ENCODE measurements around the gene NKAP.
"Not testable (repeated sequence)": the region's sequence is repeated elsewhere in the genome, so short reads cannot be mapped to it uniquely, and the experiment has no call there.

Gene NKAP

GRCh38 chrX:119935215-119935874 is 8.2 kb downstream of the NKAP start:
- no peak for DNase-seq

- not testable (repeated sequence) for DNase-seq
Measured at GRCh38 chrX:119922391-119922790, 21.2 kb downstream of the NKAP start.

GRCh38 chrX:119919835-119920585 is 23.5 kb downstream of the NKAP start:
- DNase-seq, result no peak

DNA sequence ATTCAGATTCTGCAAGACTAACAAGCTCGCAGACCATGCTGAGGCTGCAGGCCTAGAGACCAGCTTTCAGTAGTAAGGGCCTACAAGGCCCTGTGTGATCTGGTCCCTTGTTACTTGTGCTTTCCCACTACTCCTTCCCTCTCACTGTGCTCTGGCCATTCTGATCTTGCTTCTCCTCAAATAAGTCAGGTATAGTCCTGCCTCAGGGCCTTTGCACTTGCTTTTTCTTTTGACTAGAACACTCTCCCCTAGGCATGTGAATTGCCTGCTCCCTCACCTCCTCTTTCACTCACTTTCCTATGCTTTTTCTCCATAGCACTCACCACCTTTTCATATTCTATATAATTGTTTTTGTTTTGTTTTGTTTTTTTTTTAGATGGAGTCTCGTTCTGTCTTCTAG is 25.7 kb downstream of the NKAP start:
- DNase-seq, result no peak

DNA sequence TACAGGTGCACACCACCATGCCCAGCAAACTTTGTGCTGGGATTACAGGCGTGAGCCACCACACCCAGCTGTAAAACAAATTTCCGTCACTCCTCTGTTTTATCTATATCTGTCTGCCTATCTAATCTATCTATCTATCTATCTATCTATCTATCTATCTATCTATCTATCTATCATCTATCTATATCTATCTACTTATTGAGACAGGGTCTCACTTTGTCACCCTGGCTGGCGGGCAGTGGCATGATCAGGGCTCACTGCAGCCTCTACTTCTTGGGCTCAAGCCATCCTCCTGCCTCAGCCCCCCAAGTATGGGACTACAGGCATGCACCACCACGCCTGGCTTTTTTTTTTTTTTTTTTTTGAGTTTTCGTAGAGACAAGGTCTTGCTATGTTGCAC is 27.2 kb downstream of the NKAP start:
- DNase-seq, result no peak

- DNase-seq, result no peak
Measured at GRCh38 chrX:119900976-119901375, 42.6 kb downstream of the NKAP start.

GRCh38 chrX:119899125-119899524 is 44.4 kb downstream of the NKAP start:
- DNase-seq, result no peak

GRCh38 chrX:119895843-119896326 is 47.7 kb downstream of the NKAP start, which contains the start of gene AKAP14:
AKAP14 (plus strand) TSS chrX:119895893; CDS start chrX:119903224, 7,331 bp downstream.
- no peak for DNase-seq

GRCh38 chrX:119891961-119892692 is 51.4 kb downstream of the NKAP start:
- not testable (repeated sequence) for DNase-seq

DNA sequence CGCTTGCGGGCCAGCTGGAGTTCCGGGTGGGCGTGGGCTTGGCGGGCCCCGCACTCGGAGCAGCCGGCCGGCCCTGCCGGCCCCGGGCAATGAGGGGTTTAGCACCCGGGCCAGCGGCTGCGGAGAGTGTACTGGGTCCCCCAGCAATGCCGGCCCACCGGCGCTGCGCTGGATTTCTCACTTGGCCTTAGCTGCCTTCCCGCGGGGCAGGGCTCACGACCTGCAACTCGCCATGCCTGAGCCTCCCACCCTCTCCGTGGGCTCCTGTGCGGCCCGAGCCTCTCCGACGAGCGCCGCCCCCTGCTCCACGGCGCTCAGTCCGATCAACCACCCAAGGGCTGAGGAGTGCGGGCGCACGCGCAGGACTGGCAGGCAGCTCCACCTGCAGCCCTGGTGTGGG is 52.9 kb downstream of the NKAP start:
- not testable (repeated sequence) for DNase-seq

DNA sequence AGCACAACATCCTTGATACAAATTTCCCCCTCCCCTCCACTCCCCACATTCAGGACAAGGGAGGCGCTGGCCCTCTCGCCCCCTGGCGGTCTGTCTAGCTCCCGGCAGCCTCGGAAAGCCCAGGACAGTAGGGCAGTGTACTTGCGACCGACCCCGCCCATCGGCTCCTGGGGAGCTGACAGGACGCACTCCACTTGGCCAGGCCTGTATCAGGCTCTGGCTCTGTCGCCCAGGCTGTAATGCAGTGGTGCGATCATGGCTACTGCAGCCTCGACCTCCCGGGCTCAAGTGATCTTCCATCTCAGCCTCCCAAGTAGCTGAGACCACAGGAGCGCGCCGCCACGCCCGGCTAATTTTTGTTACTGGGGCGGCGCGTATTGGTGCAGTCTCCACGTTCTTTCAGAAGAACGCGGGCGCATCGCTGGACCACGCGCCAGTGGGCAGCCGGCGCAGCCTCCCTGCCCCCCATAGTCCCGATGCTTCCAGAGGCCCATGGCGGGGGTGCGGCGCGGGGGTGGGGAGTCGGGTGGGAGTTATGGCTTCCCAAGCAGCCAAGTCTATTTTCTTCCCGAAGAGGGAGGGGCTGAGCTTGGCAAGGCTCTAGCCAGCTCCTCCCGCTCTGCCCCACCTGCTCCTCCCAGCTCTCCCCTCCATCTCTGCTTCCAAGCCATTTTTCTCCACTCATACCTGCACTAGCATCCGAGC is 55.7 kb downstream of the NKAP start:
- peak; percentile 66 for DNase-seq

GRCh38 chrX:119885554-119886428 is 57.8 kb downstream of the NKAP start:
- peak; percentile 73 for DNase-seq

- DNase-seq, result peak; percentile 59
Measured at GRCh38 chrX:119880552-119881437, 62.8 kb downstream of the NKAP start.

DNA sequence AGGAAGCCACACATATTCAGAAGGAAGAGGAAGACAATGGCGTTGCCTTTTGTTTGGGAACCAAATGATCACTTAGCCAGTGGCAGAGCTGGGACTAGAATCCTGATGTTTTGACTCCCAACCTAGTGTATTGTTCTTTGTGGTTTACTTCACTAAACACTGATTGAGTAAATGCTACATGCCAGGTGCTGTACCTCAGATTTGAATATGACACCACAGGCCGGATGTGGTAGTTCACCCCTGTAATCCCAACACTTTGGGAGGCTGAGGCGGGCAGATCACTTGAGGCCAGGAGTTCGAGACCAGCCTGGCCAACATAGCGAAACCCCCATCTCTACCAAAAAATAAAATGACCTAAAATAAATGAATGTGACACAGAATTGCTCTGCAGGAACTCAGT is 63.5 kb downstream of the NKAP start:
- peak; percentile 25 for DNase-seq

GRCh38 chrX:119878740-119879139 is 64.8 kb downstream of the NKAP start:
- no peak for DNase-seq

GRCh38 chrX:119871599-119872395 is 71.8 kb downstream of the NKAP start, which contains the start of the genes NDUFA1 and RNF113A:
NDUFA1 (plus strand) TSS chrX:119871832; CDS start chrX:119871912, 80 bp downstream.
RNF113A (minus strand) TSS chrX:119871733; CDS start chrX:119871613, 120 bp downstream.
- DNase-seq, result peak; percentile 89

DNA sequence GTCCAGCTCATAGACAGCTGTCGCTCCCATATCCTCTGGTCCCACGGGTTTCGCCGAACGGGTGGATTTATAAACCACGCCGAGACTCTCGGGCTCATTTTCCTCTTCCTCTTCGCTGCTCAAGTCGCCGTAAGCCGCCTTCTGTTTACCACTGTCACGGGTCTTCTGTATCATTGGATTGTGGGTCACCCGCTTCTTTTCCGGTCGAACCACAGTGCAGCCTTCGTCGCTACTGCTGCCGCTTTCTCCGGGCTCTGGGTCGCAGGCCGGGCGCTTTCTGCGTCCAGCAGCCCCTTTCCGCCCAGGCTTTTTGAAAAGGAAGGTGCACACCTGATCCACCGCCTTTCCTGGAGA is 72.3 kb downstream of the NKAP start:
- DNase-seq, result no peak

Measured in CD4-positive, alpha-beta T cell treated with Interleukin-21 for 1 hour (primary cell).